ENCODE measurements around the gene DAG1.

DNA sequence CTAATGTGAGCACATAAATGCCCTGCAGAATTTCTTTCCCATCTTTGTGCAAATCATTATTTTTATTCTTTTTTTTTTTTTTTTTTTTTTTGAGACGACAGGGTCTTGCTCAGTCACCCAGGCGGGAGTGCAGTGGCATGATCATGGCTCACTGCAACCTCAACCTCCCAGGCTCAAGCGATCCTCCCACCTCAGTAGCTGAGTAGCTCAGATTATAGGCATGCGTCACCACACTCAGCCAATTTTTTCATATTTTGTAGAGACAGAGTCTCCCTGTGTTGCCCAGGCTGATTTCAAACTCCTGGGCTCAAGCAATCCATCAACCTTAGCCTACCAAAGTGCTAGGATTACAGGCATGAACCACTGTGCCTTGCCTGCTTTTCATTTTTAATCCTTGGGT, 22.9 kb downstream of the DAG1 start:
- no peak for TF ChIP-seq EZH2 (IDR thresholded peaks at IDR 0.05; ENCODE audit: borderline replicate concordance)
- TF ChIP-seq, protein P1, sequence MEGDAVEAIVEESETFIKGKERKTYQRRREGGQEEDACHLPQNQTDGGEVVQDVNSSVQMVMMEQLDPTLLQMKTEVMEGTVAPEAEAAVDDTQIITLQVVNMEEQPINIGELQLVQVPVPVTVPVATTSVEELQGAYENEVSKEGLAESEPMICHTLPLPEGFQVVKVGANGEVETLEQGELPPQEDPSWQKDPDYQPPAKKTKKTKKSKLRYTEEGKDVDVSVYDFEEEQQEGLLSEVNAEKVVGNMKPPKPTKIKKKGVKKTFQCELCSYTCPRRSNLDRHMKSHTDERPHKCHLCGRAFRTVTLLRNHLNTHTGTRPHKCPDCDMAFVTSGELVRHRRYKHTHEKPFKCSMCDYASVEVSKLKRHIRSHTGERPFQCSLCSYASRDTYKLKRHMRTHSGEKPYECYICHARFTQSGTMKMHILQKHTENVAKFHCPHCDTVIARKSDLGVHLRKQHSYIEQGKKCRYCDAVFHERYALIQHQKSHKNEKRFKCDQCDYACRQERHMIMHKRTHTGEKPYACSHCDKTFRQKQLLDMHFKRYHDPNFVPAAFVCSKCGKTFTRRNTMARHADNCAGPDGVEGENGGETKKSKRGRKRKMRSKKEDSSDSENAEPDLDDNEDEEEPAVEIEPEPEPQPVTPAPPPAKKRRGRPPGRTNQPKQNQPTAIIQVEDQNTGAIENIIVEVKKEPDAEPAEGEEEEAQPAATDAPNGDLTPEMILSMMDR (IDR thresholded peaks at IDR 0.05; ENCODE audit: poor library complexity) = no peak
- TF ChIP-seq EZH2phosphoT487 (IDR thresholded peaks at IDR 0.05; ENCODE audit: low read depth, severe bottlenecking, unreplicated experiment) = no peak

Data from hepatocyte (in vitro differentiated cells).